Measurements from ENCODE around the gene RIPK4. TPM values are rescaled to one million over a fixed set of nuclear protein-coding genes. Genes with fewer than 3 reads are reported as not detected.

RIPK4 gene
- total and polyA plus RNA-seq, 2 of the 13 experiments (the other 11 are each of a cell fraction or from before 2014, with no cell fraction given), result 3.1 to 4.9 TPM

GRCh38 chr21:41805643-41806042 is 38.8 kb upstream of the RIPK4 start:
- POLR2A ChIA-PET, result no interaction called here

More at GRCh38 chr21:41805643-41806042, 38.8 kb upstream of the RIPK4 start:
- 98% methylated on average over 4 of the region's 4 CpGs for WGBS (ENCODE audit: low lambda C conversion rate)
- Histone ChIP-seq H3K9ac (ENCODE audit: insufficient read depth, low read depth, low read length) (no peak overlapping the region), H3K4me2 (ENCODE audit: low read depth, low read length) (no peak overlapping the region), H3K4me3 (replicated peaks in 1 of 3; ENCODE audit: insufficient read depth in 1 of 3, low read depth in 2 of 3, low read length in 3 of 3) (no peak overlapping the region), H3K36me3 (replicated peaks in 1 of 2; ENCODE audit: control insufficient read depth in 1 of 2, insufficient read depth in 2 of 2, low read length in 2 of 2) (peaks cover 9 to 37% of the 10 kb centered on the region in 2 experiments; a peak in 4 of 5 replicates), H3K4me1 (ENCODE audit: insufficient read depth, low read length) (no peaks in the 10 kb centered on the region), H4K20me1 (ENCODE audit: insufficient read depth, low read length) (no peaks in the 10 kb centered on the region), H3K27me3 (ENCODE audit: control insufficient read depth in 1 of 2, insufficient read depth in 2 of 2, low read length in 2 of 2) (no peaks in the 10 kb centered on the region), H3K79me2 (ENCODE audit: insufficient read depth, low read length) (no peaks in the 10 kb centered on the region), H2AFZ (ENCODE audit: low read length) (no peak overlapping the region), H3K27ac (ENCODE audit: extremely low read length, insufficient read depth, low read length) (no peak overlapping the region), H3K9me3 (ENCODE audit: low read length) (no peaks in the 10 kb centered on the region)
- TF ChIP-seq KLF16 (CRISPR knock-in tag; IDR thresholded peaks at IDR 0.05) (no peak), TAF1 (CRISPR knock-in tag; IDR thresholded peaks at IDR 0.05) (no peak), ZNF704 (CRISPR knock-in tag; IDR thresholded peaks at IDR 0.05; ENCODE audit: borderline replicate concordance) (no peak), ZBTB46 (CRISPR knock-in tag; IDR thresholded peaks at IDR 0.05; ENCODE audit: borderline replicate concordance) (no peak), TFAP4 (IDR thresholded peaks at IDR 0.05; ENCODE audit: borderline replicate concordance, low read depth) (no peak), HDAC1 (CRISPR knock-in tag; IDR thresholded peaks at IDR 0.05) (no peak), FIP1L1 (IDR thresholded peaks at IDR 0.05; ENCODE audit: borderline replicate concordance, insufficient read depth, low read depth, low read length) (no peak), ZMYM4 (CRISPR knock-in tag; IDR thresholded peaks at IDR 0.05) (no peak), ZNF326 (CRISPR knock-in tag; IDR thresholded peaks at IDR 0.05; ENCODE audit: borderline replicate concordance) (no peak), ZNF761 (CRISPR knock-in tag; conservative IDR thresholded peaks at IDR 0.05) (no peak), ZBTB7A (CRISPR knock-in tag; IDR thresholded peaks at IDR 0.05) (no peak), ATF1 (CRISPR knock-in tag; IDR thresholded peaks at IDR 0.05) (no peak), RERE (CRISPR knock-in tag; IDR thresholded peaks at IDR 0.05; ENCODE audit: low read depth) (no peak), SRF (IDR thresholded peaks at IDR 0.05; ENCODE audit: low read depth, low read length) (no peak), RAD51 (IDR thresholded peaks at IDR 0.05; ENCODE audit: borderline replicate concordance) (no peak), ZFP62 (CRISPR knock-in tag; IDR thresholded peaks at IDR 0.05) (no peak)
- no peak for DNase-seq (ENCODE audit: low spot score)
- no peak for FAIRE-seq
- no TSS peak for BruUV-seq (replicated peaks)
- CTCF ChIA-PET (ENCODE audit: low intra/inter-chr PET ratio, low total read pairs), result no interaction called here
- ATAC-seq, result no peak
- intact Hi-C loops (cut with micrococcal nuclease; ENCODE audit: unreplicated experiment), result no loop called here
- in situ Hi-C loops (cut with HindIII; ENCODE audit: extremely low pct_ligation_motif_present, low pct_unique_long_range_greater_than_20kb), result no loop called here
